Suppressor macrophage (primary cell): ENCODE data around the gene CDC42BPB.

ENCODE experiments used
- DNase-seq, 4 experiments: peaks; one replicate each; pipeline ENCODE4 v3.0.0-alpha.2; 2020 to 2022

The CDC42BPB gene

GRCh38 chr14:103015426-103015825 is 41.9 kb downstream of the CDC42BPB start:
- no peak for DNase-seq

DNA sequence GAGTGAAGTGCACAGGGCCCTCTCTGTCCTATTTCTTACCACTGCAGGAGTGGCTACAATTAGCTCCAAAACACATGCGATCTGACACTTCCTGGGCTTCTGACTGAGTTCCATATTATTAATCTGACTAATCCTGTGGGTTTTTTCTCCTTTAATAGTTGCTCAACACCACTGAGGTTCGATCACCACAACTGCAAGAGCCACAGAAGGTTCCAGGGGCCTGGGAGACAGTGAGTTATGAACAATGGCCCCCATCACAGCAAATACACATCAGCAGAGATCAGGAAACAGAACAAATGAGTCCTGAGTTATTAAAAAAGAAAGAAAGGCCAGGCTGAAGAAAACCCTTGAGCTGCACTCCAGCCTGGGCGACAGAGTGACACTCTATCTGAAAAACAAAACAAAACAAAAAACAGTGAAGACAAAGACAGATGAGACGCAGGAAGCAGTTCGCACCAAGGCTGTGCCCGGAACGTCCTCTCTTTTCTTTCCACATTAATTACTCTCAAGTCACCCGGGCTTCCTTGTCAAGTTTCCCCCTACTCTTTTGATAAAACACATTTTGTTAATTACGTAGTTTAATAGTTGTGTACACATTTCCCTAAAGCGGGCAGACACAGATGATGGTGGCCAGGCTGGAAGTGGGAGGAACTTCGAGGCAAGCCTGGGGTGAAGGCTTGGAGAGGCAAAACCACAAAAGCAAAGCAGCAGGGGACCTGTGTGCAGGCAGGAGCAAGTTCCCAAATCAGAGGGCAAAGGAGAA is 42.7 kb downstream of the CDC42BPB start:
- peak; percentile 39 to 76 (median 64) for DNase-seq

GRCh38 chr14:103013028-103013427 is 44.3 kb downstream of the CDC42BPB start:
- DNase-seq: no peak

- no peak for DNase-seq
These were observed 47.8 kb downstream of the CDC42BPB start for GRCh38 chr14:103009559-103009958.

DNA sequence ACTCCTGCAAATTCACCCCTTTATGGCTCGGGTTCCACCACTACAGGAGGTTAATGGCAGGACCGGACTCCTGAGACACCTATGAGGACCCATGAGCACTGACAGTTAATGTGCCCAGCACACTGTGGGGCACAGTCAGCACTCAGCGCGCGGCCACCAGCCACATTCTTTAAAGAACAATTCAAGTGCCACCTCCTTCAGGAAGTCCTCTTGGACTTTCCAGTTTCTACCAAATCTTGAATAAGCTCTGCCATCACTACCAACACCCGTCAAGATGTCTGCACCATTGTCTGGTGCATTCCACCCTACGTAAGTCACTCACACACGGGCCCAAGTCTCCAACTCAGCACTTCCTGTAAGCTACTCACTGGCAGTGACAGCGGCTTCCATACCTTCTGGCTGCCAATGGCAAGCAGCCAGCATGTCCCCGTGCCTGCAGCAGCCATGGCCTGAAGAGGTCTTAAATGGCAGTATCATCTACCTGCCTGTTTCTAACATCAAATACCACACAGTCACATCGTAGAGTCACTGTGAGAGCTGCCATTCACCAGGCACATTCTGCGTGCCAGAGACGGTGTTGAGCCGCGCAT is 48.5 kb downstream of the CDC42BPB start:
- DNase-seq: no peak

- DNase-seq: no peak
These were observed 49.2 kb downstream of the CDC42BPB start for GRCh38 chr14:103008126-103008525.

GRCh38 chr14:103007555-103007954 is 49.8 kb downstream of the CDC42BPB start:
- DNase-seq: no peak

- DNase-seq: no peak
These were observed 50.3 kb downstream of the CDC42BPB start for GRCh38 chr14:103006991-103007520.

DNA sequence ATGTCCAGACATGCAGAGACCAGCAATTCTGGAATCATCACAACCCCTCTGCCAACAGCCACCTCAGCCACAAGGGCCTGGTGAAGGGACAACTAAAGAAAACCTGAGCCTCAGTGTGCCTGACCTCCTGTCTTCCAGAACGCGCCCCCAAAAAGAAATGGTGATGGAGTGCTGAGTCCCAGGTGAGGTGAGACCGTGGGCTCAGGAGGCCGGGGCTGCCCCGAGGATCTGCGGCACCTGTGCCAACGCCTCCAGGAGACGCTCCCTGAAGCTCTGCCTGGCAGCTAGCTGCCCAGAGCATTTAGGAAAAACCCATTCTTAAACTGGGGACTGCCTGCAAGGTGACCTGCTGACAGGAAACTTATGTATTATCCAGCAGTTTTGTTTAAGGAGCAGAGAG is 51.2 kb downstream of the CDC42BPB start:
- no peak for DNase-seq

DNA sequence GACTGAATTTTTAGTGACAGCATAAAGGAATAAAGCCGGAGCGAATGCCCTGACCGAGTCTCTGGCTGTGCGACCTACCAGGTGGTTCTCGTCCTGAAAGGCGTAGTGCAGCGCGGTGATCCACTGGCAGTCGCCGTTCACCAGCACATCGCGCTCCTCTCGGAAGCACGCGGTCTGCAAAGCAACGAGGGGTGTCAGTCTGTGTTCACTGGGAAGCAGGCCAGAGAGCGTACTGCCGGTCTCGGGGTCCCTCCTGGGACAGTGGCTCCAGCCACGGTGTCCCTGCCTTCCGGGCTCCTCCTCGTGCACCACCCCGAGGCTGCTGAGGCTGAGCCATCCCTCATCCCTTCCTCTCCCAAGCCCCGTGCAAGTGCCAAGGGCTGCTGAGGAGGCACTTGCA is 53.5 kb downstream of the CDC42BPB start:
- DNase-seq: no peak

DNA sequence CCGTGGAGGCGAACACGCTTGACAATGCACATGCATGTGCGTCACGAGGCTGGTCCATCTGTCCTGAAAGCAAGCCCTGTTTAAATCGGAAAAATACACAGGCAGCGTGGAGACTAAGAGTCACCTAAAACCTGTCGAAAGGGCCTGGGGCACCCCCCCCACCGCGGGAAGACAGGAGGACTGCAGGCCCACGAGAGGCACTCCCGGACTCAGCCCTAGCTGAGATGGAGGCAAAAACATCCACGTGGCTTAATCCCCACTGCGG is 54.1 kb downstream of the CDC42BPB start:
- DNase-seq: no peak

DNA sequence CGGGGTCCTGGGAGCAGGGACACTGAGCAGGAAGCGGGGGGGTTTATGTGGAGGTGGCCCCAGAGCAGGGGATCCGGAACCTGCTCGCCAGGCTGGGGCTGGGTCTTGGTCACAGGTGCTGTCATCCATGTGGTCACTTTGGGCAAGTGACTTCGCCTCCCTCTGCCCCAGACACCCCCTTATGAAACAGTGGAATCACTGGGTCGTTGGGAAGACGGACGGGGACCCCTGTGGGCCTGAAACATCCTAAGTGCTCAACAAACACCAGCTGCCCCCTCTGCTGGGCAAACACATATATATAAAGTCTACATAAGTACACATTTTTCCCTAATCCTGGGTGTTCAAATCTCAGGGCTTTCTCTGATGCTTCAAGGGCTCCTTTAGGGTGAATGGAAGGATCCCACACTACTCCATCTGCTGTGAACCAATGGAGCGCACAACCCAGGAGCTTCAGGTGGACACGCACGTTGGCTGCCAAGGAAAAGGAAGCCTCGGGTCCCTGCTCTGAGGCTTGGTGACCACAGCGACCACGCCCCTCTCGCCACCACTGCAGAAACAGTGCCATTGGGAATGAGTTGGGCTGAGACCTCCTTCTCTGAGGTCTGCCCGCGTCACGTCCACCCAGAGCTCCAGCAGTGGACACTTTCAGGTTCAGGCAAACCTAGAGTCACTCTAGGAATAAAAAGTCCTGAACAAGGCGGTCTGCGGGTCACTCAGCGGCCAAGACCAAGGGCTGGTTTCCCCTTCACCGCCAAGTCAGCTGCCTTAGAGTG is 54.6 kb downstream of the CDC42BPB start:
- DNase-seq: no peak

DNA sequence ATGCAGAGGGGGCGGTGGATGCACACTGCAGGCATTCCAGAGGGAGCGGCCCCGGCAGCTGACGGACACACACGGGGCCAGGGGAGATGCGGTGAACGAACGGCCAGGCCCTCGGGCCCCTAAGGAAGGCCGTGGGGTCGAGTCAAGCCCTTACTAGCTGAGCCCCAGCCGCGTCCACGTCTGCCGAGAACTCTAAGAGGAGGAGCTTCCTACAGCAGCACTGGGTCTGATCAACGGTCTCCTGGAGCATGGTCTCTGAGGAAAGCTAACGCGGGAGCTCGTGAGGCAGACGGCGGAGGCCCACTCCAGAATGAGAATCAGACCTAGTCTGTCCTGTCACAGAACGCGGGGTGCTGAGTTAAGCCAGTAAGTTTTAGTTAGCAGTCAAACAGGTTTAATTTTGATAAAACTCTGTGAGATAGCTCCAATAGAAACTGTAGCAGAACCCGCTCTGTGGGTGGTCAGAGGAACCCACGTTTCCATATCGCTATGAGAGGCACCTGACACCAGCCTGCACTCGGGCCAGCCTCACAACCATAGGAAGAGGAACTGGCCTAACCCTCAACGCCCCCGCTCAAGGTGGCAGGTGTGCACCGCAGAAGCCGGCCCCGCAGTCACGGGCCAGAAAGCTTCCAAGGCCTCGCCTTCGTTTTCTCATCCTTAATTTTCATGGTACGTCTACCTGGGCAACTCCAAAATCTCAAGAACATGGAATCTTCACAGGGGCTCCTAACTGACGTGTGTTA is 55.5 kb downstream of the CDC42BPB start:
- DNase-seq: no peak

- no peak for DNase-seq
These were observed 56.1 kb downstream of the CDC42BPB start for GRCh38 chr14:103001226-103001625.

DNA sequence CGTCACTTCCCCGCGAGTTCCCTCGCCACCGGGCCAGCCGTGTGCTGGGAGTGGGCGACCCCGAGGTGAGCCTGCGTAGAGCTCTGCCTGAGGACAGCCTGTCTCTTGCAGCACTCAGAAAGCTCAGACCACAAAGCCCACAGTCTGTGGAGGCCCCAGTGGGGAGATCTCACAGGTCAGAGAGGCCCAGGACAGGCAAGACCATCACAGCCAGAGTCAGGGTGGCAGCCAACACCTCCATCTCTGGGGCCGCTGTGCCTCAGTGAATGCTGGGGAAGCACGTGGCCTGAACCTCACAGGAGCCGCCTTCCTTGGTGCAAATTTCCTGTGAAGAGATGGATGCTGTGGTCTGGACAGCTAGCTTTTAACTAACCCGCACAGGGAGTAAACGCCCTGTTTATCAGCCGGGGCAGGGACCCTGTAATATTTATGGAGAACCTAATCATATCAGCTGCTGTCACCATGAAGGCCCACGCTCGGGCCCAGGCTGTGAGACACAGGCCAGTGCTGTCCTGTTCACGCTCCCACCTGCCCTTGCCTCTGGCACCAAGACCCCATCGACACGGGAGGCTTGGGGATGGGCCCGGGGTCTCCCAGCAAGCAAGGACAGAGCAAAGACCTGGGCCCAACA is 56.9 kb downstream of the CDC42BPB start:
- DNase-seq: no peak

DNA sequence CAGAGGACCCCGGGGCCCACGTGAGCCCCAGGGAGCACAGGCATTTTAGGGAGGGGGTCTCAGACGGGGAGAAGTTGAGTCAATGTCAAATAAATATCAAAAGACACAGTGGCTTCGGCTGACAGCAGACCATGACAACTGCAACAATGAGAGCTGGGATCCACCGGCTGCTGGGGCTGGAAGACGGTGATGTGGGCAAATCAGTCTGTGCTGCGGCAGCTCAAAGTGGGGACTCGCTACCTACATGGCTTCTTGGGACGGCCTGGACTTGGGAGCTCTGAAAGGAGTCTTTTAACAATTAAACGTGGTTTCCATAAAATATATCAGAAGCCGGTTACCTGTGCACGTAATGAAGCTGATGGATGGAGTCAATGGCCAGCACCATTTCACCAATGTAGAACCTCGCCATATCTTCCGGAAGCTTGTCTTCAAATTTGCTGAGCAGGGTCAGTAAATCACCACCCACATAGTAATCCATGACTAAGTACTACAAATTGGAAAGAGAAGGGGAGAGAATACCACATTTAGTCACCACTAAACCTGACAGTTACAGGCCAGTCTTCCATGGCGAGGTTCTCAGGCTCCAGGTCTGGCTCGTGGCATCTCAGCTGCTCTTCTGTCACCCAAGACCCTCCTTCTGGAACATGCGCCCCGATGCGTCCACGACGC is 58.0 kb downstream of the CDC42BPB start:
- no peak for DNase-seq

DNA sequence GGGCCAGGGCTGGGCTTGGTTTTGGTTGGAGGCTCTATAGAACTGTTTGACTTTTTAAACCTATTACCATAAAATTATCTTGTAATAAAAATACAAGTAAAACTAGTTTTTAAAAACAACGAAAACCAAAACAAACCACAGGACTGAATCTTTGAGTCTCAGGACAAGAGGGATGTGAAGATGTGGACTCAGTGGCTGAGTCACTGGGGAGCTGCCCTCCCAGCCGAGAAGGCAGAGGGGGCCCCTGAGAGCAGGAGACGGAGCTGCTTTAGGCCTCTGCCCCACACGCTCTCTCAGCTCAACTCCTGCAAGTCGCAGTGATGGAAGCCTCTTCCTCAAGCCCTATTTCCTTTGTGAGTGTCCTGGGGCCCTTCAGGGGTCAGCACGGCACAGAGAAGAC is 59.0 kb downstream of the CDC42BPB start:
- no peak for DNase-seq

- DNase-seq: no peak
These were observed 60.4 kb downstream of the CDC42BPB start for GRCh38 chr14:102996941-102997340.

DNA sequence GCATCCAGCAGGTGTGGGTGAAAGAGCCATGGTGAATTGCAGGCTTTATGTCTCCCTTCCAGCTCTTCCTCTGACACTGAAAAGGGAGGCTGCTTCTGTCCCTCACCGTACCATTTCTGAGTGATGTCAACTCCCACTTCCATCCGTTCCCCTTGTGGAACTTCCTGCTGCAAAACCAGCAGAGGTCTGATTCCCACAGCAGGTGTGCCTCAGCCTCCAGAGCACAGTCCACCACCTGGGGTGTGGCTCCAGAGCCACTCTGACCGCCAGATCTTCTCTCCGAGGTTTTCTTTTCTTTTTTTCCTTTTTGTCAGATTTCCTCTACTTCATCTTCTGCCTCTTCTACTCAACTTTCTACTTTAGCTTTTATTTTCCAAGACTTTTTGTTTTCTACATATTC is 62.7 kb downstream of the CDC42BPB start:
- no peak for DNase-seq

- DNase-seq: no peak
These were observed 63.8 kb downstream of the CDC42BPB start for GRCh38 chr14:102993523-102993922.

GRCh38 chr14:102991376-102991775 is 66.0 kb downstream of the CDC42BPB start:
- no peak for DNase-seq

- DNase-seq: no peak
These were observed 69.3 kb downstream of the CDC42BPB start for GRCh38 chr14:102988054-102988453.
